Activated effector memory CD4-positive, alpha-beta T cell treated with Interleukin-2 at 50 U/mL for 16 hours (primary cell): Measurements from ENCODE around the gene SNX4.

Source experiments
- DNase-seq: peaks from one replicate; pipeline ENCODE4 v3.0.0-alpha.2; 2020

SNX4 gene

GRCh38 chr3:125398952-125399351, 121.0 kb downstream of the SNX4 start:
- DNase-seq: no peak
